K562 (cell line): ENCODE data around the gene TELO2.

Experiments
- FOSL1 ChIP-seq: fragments of 200-800 bp; sonication (Bioruptor generic); conservative IDR thresholded peaks from 2 replicates; pipeline ENCODE4 v1.6.1; 2016; ENCODE audit warnings: missing genetic modification characterization, missing compliant biosample characterization
- NBN ChIP-seq: fragments of 450-650 bp; IDR thresholded peaks from 2 replicates; pipeline ENCODE4 v1.6.1; 2016; ENCODE audit warnings: low read depth, mild to moderate bottlenecking
- TOE1 ChIP-seq, 2 experiments: fragments of 450-650 bp in 1 of 2; sonication (generic) in 1 of 2; formaldehyde crosslinking in 1 of 2; IDR thresholded peaks; 2 replicates each; pipeline versions ENCODE4 v1.7.1 to v1.8.0; 2016 to 2022; ENCODE audit warnings: borderline replicate concordance in 2 of 2, mild to moderate bottlenecking in 2 of 2, antibody characterized with exemption in 1 of 2, inconsistent platforms in 1 of 2, low read depth in 1 of 2, missing genetic modification reagents in 1 of 2, moderate library complexity in 1 of 2

DNA sequence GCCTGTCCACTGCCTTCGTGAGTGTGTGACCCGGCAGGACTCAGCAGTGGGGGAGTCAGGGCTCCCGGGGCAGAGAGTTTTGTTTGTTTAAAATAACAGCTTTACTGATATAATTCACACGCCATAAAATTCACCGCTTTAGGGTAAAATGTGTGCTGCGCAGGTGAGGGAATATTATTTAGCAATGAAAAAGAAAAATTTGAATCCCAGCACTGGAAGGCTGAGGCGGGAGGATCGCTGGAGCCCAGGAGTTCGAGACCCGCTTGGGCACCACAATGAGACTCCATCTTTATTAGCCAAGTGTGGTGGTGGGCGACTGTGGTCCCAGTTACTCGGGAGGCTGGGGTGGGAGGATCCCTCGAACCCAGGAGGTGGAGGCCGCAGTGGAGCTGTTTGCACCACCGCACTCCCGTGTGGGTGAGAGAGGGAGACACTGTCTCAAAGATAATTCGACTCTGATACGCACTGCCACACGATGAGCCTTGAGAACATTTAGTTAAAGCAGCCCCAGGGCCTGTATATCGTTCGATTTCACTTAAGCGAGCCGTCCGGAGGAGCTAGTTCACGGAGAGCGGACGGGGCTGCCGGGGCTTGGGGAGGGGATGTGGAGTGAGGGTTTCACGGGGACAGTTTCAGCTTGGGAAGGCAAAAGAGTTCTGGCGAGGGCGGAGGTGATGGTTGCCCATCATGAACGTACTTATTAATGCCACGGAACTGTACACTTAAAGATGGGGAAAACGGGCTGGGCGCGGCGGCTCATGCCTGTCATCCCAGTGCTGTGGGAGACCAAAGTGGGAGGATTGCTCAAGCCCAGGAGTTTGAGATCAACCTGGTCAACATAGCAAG lies 10.2 kb downstream of the TELO2 start:
- TF ChIP-seq FOSL1 (tag) = no peak
- no peak for TF ChIP-seq NBN
- no peak for TF ChIP-seq TOE1 (IDR thresholded peaks at IDR 0.05; ENCODE audit: borderline replicate concordance)
- no peak for TF ChIP-seq TOE1 (CRISPR knock-in tag; IDR thresholded peaks at IDR 0.05; ENCODE audit: borderline replicate concordance, low read depth)
